ENCODE measurements around the gene RNF25.

- TF ChIP-seq, protein P1, sequence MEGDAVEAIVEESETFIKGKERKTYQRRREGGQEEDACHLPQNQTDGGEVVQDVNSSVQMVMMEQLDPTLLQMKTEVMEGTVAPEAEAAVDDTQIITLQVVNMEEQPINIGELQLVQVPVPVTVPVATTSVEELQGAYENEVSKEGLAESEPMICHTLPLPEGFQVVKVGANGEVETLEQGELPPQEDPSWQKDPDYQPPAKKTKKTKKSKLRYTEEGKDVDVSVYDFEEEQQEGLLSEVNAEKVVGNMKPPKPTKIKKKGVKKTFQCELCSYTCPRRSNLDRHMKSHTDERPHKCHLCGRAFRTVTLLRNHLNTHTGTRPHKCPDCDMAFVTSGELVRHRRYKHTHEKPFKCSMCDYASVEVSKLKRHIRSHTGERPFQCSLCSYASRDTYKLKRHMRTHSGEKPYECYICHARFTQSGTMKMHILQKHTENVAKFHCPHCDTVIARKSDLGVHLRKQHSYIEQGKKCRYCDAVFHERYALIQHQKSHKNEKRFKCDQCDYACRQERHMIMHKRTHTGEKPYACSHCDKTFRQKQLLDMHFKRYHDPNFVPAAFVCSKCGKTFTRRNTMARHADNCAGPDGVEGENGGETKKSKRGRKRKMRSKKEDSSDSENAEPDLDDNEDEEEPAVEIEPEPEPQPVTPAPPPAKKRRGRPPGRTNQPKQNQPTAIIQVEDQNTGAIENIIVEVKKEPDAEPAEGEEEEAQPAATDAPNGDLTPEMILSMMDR (conservative IDR thresholded peaks at IDR 0.05; ENCODE audit: low read length): no peak
- no peak for TF ChIP-seq EZH2phosphoT487 (IDR thresholded peaks at IDR 0.05; ENCODE audit: borderline replicate concordance)
These were observed 46.3 kb upstream of the RNF25 start for GRCh38 chr2:218718058-218718457.
